NB4 (cell line): ENCODE results near the gene FOXA1.

ENCODE experiments used
- DNase-seq: peaks from one replicate; pipeline ENCODE4 v3.0.0; 2010; ENCODE audit warnings: low read depth
- H3K4me3 ChIP-seq: one replicate; pipeline ENCODE4 v1.5.1; 2011; ENCODE audit warnings: mild to moderate bottlenecking, low read depth, low read length, moderate library complexity
- MYC ChIP-seq: IDR thresholded peaks from 2 replicates; pipeline ENCODE4 v1.6.1; 2011; ENCODE audit warnings: low read depth, low read length
- POLR2A ChIP-seq: IDR thresholded peaks from 2 replicates; pipeline ENCODE4 v1.6.1; 2011; ENCODE audit warnings: mild to moderate bottlenecking; ENCODE audit not compliant: insufficient read length; ENCODE audit errors: extremely low read depth
- TF ChIP-seq, protein P1 (sequence below): IDR thresholded peaks from 2 replicates; pipeline ENCODE4 v1.6.1; 2011; ENCODE audit warnings: low read depth, low read length
- TF ChIP-seq, protein P2 (sequence below): IDR thresholded peaks from one replicate; pipeline ENCODE4 v1.5.1; 2012; ENCODE audit warnings: low read depth, low read length

FOXA1 gene

GRCh38 chr14:37583358-37584210, 11.5 kb downstream of the FOXA1 start:
- no peak for DNase-seq
- H3K4me3 ChIP-seq = no peak overlapping the region
- TF ChIP-seq, protein P1, sequence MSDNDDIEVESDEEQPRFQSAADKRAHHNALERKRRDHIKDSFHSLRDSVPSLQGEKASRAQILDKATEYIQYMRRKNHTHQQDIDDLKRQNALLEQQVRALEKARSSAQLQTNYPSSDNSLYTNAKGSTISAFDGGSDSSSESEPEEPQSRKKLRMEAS = no peak
- TF ChIP-seq MYC (no peak), POLR2A (no peak)
- TF ChIP-seq, protein P2, sequence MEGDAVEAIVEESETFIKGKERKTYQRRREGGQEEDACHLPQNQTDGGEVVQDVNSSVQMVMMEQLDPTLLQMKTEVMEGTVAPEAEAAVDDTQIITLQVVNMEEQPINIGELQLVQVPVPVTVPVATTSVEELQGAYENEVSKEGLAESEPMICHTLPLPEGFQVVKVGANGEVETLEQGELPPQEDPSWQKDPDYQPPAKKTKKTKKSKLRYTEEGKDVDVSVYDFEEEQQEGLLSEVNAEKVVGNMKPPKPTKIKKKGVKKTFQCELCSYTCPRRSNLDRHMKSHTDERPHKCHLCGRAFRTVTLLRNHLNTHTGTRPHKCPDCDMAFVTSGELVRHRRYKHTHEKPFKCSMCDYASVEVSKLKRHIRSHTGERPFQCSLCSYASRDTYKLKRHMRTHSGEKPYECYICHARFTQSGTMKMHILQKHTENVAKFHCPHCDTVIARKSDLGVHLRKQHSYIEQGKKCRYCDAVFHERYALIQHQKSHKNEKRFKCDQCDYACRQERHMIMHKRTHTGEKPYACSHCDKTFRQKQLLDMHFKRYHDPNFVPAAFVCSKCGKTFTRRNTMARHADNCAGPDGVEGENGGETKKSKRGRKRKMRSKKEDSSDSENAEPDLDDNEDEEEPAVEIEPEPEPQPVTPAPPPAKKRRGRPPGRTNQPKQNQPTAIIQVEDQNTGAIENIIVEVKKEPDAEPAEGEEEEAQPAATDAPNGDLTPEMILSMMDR = no peak

- no peak for DNase-seq
- TF ChIP-seq, protein P2 = no peak
- TF ChIP-seq POLR2A (no peak), MYC (no peak)
- TF ChIP-seq, protein P1 = no peak
- H3K4me3 ChIP-seq = no peak overlapping the region
Observed at GRCh38 chr14:37580146-37580545, 14.9 kb downstream of the FOXA1 start.

DNA sequence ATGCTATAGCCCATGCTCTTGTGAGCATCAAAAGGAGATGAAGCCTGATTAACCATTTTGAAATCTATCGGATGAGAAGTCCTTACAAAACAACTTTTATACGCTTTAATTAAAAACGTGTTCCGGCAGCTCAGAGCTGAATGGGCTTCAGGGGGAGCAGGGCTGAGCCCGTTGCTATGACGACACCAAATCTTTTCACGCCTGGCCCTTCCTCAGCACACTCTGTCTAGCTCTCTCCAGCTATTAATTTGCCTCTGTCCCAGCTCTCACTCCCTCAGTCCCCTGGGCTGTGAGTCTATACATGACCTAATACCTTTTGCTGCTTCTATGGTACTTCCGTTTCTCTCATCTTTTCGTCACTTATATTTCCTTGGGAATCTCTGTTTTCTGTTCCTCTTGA, 15.8 kb downstream of the FOXA1 start:
- no peak overlapping the region for H3K4me3 ChIP-seq
- no peak for TF ChIP-seq POLR2A
- TF ChIP-seq, protein P1 = no peak
- no peak for TF ChIP-seq MYC
- TF ChIP-seq, protein P2 = no peak
- DNase-seq = no peak

DNA sequence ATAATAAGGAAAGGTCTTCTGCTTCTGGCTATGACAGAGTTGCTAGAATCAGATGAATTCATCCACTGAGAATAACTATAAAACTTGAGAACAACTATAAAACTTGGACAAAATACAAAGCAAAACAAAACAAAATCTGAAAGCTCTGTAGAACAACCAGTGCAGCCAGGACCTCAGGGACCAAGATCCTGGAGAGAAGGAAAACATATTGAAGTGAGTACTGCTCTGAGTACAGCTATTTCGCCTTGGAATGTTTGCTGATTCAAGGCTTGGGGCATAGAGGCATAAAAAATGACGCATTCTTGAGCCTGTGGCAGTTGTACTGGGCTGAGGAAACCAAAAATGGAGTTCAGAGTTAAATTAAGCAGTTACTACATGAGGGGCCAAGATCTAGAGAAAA, 21.7 kb downstream of the FOXA1 start:
- TF ChIP-seq, protein P1 = no peak
- TF ChIP-seq, protein P2 = no peak
- no peak for TF ChIP-seq MYC
- TF ChIP-seq POLR2A = no peak
- no peak overlapping the region for H3K4me3 ChIP-seq

GRCh38 chr14:37571391-37571790, 23.7 kb downstream of the FOXA1 start:
- no peak overlapping the region for H3K4me3 ChIP-seq
- no peak for DNase-seq
- no peak for TF ChIP-seq POLR2A
- TF ChIP-seq, protein P2 = no peak
- TF ChIP-seq, protein P1 = no peak
- no peak for TF ChIP-seq MYC

More for the DNA sequence above, 21.7 kb downstream of the FOXA1 start:
- DNase-seq = no peak
